GM19099 (cell line): ENCODE data around the gene HBG2.

Experiments used
- POLR2A ChIP-seq: IDR thresholded peaks from 3 replicates; pipeline ENCODE4 v1.6.1; 2011; ENCODE audit warnings: low read depth; ENCODE audit not compliant: insufficient read length; ENCODE audit errors: extremely low read depth

Gene HBG2

DNA sequence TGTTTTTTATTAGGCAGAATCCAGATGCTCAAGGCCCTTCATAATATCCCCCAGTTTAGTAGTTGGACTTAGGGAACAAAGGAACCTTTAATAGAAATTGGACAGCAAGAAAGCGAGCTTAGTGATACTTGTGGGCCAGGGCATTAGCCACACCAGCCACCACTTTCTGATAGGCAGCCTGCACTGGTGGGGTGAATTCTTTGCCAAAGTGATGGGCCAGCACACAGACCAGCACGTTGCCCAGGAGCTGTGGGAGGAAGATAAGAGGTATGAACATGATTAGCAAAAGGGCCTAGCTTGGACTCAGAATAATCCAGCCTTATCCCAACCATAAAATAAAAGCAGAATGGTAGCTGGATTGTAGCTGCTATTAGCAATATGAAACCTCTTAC, 29.1 kb downstream of the HBG2 start:
- TF ChIP-seq POLR2A, result no peak

- TF ChIP-seq POLR2A, result no peak
Measured at GRCh38 chr11:5224538-5225479, 29.8 kb downstream of the HBG2 start.

DNA sequence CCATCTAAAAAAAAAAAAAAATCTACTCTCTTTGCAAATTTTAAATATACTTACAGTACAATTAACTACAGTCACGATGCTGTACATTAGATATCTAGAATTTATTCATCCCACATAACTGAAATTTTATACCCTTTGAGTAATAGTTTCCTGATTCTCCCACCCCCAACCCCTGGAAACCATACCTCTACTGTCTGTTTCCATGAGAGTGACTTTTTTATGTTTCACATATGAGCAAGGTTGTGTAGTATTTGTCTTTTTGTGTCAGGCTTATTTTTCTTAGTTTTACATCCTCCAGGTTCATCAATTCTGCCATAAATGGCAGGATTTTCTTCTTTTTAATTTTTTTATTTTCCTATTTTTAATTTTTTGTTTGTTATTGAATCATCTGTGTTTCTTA, 30.9 kb downstream of the HBG2 start:
- TF ChIP-seq POLR2A, result no peak

DNA sequence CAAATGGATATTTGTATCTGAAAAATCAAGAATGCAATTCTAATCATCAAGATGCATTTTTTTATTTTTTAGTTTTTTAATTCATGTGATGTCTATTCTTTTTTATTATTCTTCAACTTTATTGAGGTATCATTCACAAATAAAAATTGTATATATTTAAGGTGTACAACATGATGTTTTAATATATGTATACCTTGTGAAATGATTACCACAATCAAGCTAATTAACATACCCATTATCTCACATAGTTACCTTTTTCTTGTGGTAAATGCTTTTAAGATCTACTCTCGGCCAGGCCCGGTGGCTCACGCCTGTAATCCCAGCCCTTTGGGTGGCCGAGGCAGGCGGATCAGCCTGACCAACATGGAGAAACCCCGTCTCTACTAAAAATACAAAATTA, 31.4 kb downstream of the HBG2 start:
- TF ChIP-seq POLR2A, result no peak

DNA sequence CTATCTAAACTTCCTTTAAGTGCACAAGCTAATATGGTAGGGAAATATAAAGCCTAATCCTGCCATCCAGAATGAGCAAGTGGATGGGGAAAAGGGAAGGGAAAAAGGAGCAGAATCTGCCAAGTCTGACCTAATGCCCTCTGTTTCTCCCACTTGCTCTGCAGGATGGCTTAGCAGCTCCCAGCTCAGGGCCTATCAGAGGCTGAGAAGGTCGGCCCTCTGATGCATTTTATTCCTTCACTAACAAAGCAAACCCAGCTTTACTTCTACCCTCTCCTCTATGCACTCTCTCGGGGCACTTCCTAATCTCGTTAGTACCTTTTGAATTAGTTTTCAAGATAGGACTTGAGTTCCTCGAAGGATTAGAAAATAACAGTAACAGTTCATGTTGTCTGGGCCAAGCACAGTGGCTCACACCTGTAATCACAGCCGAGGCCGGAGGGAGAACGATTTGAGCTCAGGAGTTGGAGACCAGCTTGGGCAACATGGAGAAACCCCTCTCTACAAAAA, 44.1 kb downstream of the HBG2 start:
- no peak for TF ChIP-seq POLR2A

- no peak for TF ChIP-seq POLR2A
Measured at GRCh38 chr11:5204787-5205186, 49.8 kb downstream of the HBG2 start.

DNA sequence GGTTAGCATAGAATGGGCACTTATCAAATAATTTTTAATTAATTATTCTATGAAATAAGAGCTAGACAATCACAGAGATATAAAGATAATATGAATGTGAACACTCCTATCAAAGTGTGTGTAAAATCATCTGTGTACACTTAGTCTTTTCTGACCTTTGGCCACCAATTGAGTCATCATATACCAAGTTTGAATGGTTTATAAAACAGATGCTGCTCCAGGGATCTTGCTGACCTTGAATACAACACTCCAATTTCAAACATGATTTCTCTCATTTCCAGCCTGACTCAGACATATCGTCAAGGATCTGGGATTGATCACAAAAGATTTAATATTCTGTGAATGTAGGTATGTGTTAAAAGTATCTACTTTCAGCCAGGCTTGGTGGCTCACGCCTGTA, 51.2 kb downstream of the HBG2 start:
- no peak for TF ChIP-seq POLR2A
